Urinary bladder (tissue), 4 donors: ENCODE measurements around the gene IFITM10. TPM values are rescaled to one million over a fixed set of nuclear protein-coding genes. Genes with fewer than 3 reads are reported as not detected.

Experiments
- DNase-seq: peaks from one replicate; pipeline ENCODE4 v3.0.0-alpha.2; 2015; ENCODE audit errors: extremely low spot score
- H3K27ac ChIP-seq: one replicate; pipeline ENCODE4 v1.5.1; 2013; ENCODE audit warnings: low read depth, mild to moderate bottlenecking, moderate library complexity
- H3K36me3 ChIP-seq: one replicate; pipeline ENCODE4 v1.6.1; 2013; ENCODE audit warnings: mild to moderate bottlenecking, moderate library complexity; ENCODE audit not compliant: insufficient read depth
- H3K4me1 ChIP-seq: one replicate; pipeline ENCODE4 v1.6.1; 2013; ENCODE audit warnings: mild to moderate bottlenecking, moderate library complexity; ENCODE audit not compliant: insufficient read depth
- H3K4me3 ChIP-seq: one replicate; pipeline ENCODE4 v1.5.1; 2013; ENCODE audit warnings: low read depth, low read length
- WGBS: extraction: QIAGEN DNeasy Blood & Tissue Kit; methylation state at CpG from one replicate; pipeline ENCODE4 v1.1.7; 2013; 5-methylcytosine and 5-hydroxymethylcytosine counted together
- polyA plus RNA-seq: library from polyadenylated mRNA; stranded (reverse); fragments of 200-250 nt; gene quantifications from one replicate; pipeline ENCODE4 v1.2.3, GENCODE V29; 2013
- total RNA-seq: library from RNA; depleted of rRNA; stranded (reverse); fragments of >200 nt; gene quantifications from one replicate; pipeline ENCODE4 v1.2.3, GENCODE V29; 2014
- donor health status: healthy with polysubstance abuse.
- donor health status: healthy.

The IFITM10 gene
- total and polyA plus RNA-seq, 2 donors = 1.0 to 1.9 TPM

DNA sequence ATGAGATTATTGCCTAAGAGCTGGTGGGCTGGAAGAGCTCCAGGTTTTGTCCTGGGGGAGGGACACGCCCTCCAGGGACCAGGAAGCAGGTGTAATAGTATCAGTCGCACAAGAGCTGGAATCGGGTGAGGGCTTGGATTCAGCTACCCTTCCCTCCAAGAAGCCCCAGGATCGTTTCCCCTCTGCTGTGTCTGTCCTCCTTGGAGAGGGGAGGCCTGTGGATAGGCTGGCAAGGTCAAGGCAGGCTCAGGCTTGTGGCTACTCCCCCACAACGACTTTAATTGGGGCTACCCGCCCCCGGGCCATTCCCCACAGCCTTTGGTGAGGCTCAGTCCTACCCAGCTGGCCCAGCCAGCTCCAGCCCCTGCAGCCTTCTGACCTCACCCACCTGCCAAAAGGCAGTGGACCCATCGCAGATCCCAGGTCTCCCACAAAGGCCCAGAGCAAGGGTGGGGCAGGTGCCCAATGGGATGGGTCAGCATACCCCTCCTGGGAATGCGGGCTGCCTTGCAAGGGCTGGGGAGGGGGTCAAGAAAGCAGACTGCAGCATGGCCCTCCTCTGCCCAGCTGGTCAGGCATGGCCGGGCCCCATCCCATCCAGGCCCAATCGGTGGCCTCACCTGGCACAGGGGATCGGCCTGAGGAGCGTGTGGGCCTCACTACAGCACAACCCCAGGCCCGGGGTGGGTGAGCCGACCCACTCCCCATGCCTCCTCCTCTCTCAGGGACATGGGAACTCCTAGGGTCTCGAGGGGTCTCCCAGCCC lies 12.3 kb upstream of the IFITM10 start:
- Histone ChIP-seq H3K4me3 (peak overlapping the region; percentile 85), H3K36me3 (peaks cover 2% of the 10 kb centered on the region), H3K27ac (peak overlapping the region; percentile 79), H3K4me1 (no peaks in the 10 kb centered on the region)
- no peak for DNase-seq
- WGBS = 45% methylated on average over 16 of the region's 16 CpGs

- H3K27ac ChIP-seq = peak overlapping the region; percentile 79
- no peak for DNase-seq
- peaks cover 2% of the 10 kb centered on the region for H3K36me3 ChIP-seq
- H3K4me1 ChIP-seq = no peaks in the 10 kb centered on the region
- peak overlapping the region; percentile 85 for H3K4me3 ChIP-seq
- WGBS = 80% methylated on average over 12 of the region's 12 CpGs
Observed at GRCh38 chr11:1761857-1762536, 11.6 kb upstream of the IFITM10 start.

DNA sequence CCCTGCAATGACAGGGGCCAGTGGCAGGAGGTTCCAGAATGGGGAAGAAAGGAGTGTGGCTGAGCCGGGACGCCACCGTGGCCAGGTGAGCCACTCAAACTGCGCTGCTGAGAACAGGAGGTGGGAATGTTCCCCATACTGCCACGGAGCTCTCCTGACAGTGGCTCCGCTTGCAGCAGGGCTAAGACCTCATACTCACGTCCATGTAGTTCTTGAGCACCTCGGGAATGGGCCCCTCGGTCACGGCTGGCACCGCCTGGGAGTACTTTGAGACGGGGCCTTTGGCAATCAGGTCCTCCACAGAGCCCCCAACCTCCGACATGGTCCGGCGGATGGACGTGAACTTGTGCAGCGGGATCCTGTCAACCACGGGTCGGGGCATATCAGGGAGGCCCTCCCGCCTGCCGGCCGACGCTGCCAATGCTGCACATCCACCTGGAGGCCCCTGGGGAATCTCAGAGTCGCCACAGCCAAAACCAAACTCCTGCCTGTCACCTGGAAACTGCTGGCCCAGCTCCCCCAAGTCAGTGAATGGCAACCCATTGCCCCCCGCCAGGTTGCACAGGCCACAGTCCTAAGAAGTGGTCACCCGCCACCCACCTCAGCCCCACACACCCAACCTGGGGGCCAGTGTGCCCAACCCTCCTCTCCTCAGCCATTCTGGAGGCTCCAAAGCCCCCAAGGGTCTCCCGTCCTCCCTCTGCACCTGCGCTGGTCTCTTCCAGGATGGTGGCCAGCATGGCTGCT lies 10.9 kb upstream of the IFITM10 start:
- Histone ChIP-seq H3K4me3 (no peak overlapping the region), H3K27ac (no peak overlapping the region), H3K4me1 (no peaks in the 10 kb centered on the region), H3K36me3 (peaks cover 2% of the 10 kb centered on the region)
- WGBS = 85% methylated on average over 28 of the region's 28 CpGs
- DNase-seq = no peak

DNA sequence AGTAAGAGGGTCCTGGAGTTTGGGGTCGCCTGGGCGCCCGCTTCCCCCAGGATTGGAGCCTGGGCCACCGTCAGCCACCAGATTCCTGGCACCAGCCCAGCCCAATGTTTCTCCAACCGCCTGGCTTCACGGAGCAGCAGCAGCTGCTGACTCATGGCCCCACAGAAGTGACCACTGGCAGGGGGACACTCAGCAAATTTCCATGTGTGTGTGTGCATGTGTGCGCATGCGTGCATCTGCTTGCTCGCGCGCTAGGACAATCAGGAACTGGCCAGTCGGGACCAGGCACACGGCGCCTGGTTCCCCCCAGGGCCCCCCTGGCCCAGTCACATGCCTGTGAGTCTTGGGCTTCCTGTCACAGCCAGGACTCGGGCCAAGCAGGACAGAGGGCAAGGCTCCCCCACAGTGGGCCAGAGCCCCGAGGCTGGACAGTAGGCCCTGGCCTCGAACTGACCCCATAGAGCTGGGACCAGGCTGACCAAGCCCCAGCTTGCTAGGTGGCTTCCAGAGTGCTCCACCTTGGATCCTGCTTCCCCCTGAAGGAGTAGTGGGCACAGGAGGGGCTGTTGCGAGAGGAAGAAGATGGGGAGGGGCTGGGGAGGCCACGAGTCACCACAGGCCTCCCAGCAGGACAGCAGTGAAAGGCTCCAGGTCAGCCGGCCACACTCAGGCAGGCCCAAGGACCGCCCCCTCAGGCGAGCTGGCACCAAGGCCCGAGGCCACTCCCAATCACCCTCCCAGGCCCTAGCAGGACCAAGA lies 10.1 kb upstream of the IFITM10 start:
- H3K36me3 ChIP-seq = peaks cover 2% of the 10 kb centered on the region
- 55% methylated on average over 23 of the region's 23 CpGs for WGBS
- H3K4me3 ChIP-seq = no peak overlapping the region
- no peaks in the 10 kb centered on the region for H3K4me1 ChIP-seq
- no peak for DNase-seq
- peak overlapping the region; percentile 54 for H3K27ac ChIP-seq

GRCh38 chr11:1759851-1760220 lies 9.4 kb upstream of the IFITM10 start:
- H3K36me3 ChIP-seq = peaks cover 4% of the 10 kb centered on the region
- H3K4me1 ChIP-seq = no peaks in the 10 kb centered on the region
- DNase-seq = no peak
- peak overlapping the region; percentile 27 for H3K27ac ChIP-seq
- WGBS = 74% methylated on average over 5 of the region's 5 CpGs
- no peak overlapping the region for H3K4me3 ChIP-seq

GRCh38 chr11:1759151-1759850 lies 8.9 kb upstream of the IFITM10 start:
- peaks cover 6% of the 10 kb centered on the region for H3K36me3 ChIP-seq
- WGBS = 90% methylated on average over 23 of the region's 23 CpGs
- no peak overlapping the region for H3K4me3 ChIP-seq
- no peak overlapping the region for H3K27ac ChIP-seq
- H3K4me1 ChIP-seq = no peaks in the 10 kb centered on the region
- DNase-seq = no peak

- WGBS = 86% methylated on average over 21 of the region's 21 CpGs
- H3K36me3 ChIP-seq = peaks cover 6% of the 10 kb centered on the region
Observed at GRCh38 chr11:1758611-1759150, 8.3 kb upstream of the IFITM10 start.

DNA sequence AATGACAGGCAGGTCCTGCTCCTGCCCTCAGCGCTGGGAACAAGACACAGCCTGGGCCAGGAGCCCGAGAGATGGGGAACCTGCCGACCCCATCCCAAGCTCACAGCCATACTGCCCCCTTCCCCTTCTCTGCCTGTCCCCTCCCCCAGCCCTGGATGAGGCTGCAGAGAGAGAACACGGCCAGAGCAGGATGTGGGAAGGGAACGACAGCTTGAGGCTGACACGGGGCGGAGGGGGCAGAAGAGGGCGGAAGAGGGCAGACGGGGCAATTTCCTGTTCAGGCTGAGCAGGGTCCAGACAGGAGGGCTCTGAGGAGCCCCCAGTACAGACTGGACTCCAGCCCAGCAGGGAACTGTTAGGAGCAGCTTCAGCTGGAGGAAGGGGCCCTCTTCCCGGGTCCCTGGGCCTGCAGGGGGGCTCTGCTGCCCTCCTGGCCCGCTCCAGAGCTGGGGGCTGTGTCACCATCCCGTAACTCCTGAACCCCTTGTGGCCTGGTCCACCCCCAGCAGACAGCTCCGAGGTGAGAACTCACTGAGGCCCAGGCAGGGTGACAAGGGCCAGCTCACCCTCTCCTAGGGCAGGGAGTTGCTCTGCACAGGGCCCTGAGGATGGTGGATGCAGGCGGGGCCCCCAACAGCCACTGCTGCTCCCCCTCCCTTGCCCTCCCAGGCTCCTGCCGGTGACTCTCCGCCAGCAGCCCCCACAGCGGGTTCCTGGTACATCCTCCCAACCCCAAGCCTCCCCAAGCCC lies 7.6 kb upstream of the IFITM10 start:
- H3K4me3 ChIP-seq = no peak overlapping the region
- H3K27ac ChIP-seq = no peak overlapping the region
- 68% methylated on average over 17 of the region's 17 CpGs for WGBS
- H3K4me1 ChIP-seq = no peaks in the 10 kb centered on the region
- DNase-seq = no peak
- H3K36me3 ChIP-seq = peaks cover 6% of the 10 kb centered on the region

More at GRCh38 chr11:1758611-1759150, 8.3 kb upstream of the IFITM10 start:
- DNase-seq = no peak
- Histone ChIP-seq H3K27ac (no peak overlapping the region), H3K4me3 (no peak overlapping the region), H3K4me1 (no peaks in the 10 kb centered on the region)

DNA sequence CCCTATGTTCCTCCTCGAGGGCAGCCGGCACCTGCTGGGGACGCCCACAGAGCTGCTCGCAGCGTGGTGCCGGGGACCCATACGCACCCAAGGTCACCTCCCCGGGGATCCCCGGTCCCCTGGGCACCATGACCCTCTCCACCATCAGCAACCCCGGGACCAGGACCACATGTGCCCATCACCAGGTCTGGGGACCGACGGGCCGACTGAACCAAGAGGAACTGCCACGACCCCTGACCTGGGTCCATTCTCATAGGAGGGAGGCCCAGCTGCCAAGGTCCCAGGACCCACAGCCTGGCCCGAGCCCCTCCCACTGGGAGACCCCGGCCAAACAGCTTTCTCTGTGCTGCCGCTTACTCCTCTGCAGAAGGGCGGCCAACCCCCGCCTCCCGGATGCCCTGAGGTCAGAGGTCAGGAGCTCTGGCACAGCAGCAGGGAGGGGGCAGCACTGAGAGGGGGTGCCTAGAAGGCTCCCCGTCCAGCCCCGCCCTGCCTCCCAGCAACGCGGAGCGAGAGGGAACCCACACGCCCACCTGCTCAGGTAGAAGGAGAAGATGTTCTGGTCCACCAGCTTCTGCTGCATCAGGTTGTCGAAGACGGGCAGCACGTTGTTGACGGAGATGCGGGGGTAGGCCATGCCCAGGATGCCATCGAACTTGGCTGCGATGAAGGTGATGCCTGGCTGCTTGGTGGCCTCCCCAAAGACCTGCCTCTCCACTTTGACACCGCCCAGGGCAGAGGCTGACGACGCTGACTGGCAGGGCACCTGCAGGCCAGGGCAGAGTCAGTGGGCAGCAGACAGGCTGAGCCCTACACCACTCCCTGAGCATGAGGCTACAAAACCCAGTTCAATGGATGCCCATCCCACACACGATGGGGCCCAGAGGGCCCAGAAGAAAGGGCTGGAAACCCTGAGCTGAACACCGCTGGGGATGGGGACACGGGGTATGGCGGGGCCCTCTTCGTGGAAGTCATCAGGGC lies 6.7 kb upstream of the IFITM10 start:
- 88% methylated on average over 41 of the region's 41 CpGs for WGBS
- Histone ChIP-seq H3K4me1 (no peaks in the 10 kb centered on the region), H3K27ac (no peak overlapping the region), H3K4me3 (no peak overlapping the region), H3K36me3 (peaks cover 6% of the 10 kb centered on the region)
- DNase-seq = no peak

DNA sequence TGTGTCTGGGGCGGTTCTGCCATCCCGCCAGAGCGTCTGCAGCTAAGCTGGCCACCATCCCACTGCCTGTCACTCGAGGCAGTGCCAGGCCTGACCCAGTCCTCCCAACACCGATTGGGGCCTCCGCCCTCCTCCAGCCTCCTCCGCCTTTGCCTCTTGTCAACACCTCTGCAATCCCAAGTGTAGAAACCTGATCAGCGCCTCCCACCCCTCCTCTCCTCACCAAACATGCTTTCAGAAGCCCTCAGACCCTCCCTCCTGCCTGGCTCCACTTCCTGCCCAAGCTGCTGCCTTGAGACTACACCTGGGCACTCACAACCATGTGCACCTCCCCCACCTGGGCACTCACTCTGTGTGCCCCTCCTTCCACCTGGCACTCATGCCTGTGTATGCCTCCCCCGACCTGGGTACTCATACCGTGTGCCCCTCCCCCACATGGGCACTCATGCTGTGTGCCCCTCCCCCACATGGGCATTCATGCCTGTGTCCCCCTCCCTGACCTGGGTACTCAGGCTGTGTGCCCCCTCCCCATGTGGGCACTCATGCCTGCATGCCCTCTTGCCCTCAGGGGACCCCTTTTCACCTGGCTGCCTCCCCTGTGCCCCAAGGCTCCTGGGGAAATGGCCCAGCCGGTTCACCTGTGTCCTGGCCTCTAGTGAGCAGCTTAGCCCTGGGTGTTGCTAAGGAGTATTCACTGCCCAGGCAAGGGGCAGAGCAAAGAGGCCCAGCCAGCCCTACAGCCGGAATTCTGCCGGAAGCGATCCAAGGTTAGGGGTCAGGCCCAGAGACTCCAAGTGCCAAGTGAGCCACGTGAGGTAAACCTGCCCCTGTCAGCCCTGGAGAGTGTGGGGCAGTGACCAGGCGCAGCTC lies 5.5 kb upstream of the IFITM10 start:
- WGBS = 80% methylated on average over 16 of the region's 16 CpGs
- H3K27ac ChIP-seq = no peak overlapping the region
- no peaks in the 10 kb centered on the region for H3K4me1 ChIP-seq
- DNase-seq = no peak
- H3K36me3 ChIP-seq = peaks cover 6% of the 10 kb centered on the region
- no peak overlapping the region for H3K4me3 ChIP-seq

- no peak overlapping the region for H3K4me3 ChIP-seq
- no peak overlapping the region for H3K27ac ChIP-seq
- peaks cover 6% of the 10 kb centered on the region for H3K36me3 ChIP-seq
- DNase-seq = no peak
- H3K4me1 ChIP-seq = no peaks in the 10 kb centered on the region
- 86% methylated on average over 9 of the region's 9 CpGs for WGBS
Observed at GRCh38 chr11:1755344-1755691, 4.9 kb upstream of the IFITM10 start.
